Keratinocyte (primary cell): ENCODE data around the gene EN2.

ENCODE experiments used
- CTCF ChIP-seq, 3 experiments: IDR thresholded peaks in 1 of 3; conservative IDR thresholded peaks in 1 of 3; optimal IDR thresholded peaks in 1 of 3; 2 replicates in 2 of 3; 3 replicates in 1 of 3; pipeline versions ENCODE3 to v1.5.1; 2011; ENCODE audit warnings: low read length in 3 of 3, mild to moderate bottlenecking in 3 of 3, moderate library complexity in 2 of 3, control low read depth in 1 of 3, inconsistent platforms in 1 of 3; ENCODE audit not compliant: insufficient read depth in 2 of 3; ENCODE audit errors: extremely low read depth in 1 of 3
- EZH2 ChIP-seq: IDR thresholded peaks from one replicate; pipeline ENCODE4 v1.6.1; 2012; ENCODE audit warnings: inconsistent platforms, mild to moderate bottlenecking, low read length, moderate library complexity

- TF ChIP-seq CTCF (optimal IDR thresholded peaks at IDR 0.05 in 1 of 3, IDR thresholded peaks at IDR 0.05 in 1 of 3, conservative IDR thresholded peaks at IDR 0.05 in 1 of 3; ENCODE audit: extremely low read depth in 1 of 3, insufficient read depth in 2 of 3, low read length in 3 of 3), result no peak
- no peak for TF ChIP-seq EZH2
These were observed 36.0 kb downstream of the EN2 start for GRCh38 chr7:155493744-155494538.
